T-helper 22 cell (primary cell): ENCODE data around the gene TRAF4.

Source experiments
- DNase-seq: peaks from one replicate; pipeline ENCODE4 v3.0.0-alpha.2; 2020; ENCODE audit warnings: low read depth

Gene TRAF4, protein sequence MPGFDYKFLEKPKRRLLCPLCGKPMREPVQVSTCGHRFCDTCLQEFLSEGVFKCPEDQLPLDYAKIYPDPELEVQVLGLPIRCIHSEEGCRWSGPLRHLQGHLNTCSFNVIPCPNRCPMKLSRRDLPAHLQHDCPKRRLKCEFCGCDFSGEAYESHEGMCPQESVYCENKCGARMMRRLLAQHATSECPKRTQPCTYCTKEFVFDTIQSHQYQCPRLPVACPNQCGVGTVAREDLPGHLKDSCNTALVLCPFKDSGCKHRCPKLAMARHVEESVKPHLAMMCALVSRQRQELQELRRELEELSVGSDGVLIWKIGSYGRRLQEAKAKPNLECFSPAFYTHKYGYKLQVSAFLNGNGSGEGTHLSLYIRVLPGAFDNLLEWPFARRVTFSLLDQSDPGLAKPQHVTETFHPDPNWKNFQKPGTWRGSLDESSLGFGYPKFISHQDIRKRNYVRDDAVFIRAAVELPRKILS

DNA sequence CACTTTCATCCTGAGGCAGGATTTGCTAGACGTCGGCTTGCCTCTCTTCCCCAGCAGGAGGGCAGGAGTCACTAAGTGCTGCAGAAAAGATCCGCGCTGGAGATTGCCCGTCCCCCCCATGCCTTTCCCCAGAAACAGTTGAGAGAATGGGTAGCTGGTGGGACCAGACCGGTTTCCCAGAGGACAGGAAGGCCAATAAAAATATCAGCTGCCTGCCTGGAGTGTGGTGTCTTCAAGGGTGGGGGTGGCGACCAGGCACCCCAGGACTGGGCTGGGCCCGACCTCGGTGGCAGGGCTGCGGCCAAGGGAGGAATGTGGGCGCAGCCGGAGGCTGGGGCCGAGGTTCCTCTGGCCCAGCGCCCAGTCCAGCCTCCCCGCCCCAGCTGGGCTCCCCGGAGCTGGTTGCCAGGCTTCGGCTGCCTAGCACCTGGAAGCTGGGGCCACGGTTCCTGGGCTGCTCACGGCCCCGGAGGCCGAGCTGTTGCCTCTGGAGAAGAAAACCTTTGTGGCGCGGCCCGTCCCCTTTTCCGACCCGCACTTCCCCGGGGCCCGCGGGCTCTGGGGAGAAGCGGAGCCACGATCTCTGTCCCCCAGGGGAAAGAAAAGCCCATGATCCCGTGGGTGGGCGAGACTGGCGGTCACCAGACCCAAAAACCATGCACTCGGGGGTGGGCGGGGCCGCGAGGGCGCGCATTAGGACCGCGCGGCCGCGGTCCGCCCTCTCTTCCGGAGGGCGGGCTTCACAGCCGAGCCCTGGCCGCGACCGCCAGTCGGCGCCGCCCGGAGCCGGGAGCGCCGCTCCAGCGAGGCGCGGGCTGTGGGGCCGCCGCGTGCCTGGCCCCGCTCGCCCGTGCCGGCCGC lies at the start of gene TRAF4:
TRAF4 (plus strand) TSS at position 769 of the 861 bp plus-strand sequence. CDS start 102 bp downstream, outside the sequence.
- DNase-seq, result peak; percentile 57

DNA sequence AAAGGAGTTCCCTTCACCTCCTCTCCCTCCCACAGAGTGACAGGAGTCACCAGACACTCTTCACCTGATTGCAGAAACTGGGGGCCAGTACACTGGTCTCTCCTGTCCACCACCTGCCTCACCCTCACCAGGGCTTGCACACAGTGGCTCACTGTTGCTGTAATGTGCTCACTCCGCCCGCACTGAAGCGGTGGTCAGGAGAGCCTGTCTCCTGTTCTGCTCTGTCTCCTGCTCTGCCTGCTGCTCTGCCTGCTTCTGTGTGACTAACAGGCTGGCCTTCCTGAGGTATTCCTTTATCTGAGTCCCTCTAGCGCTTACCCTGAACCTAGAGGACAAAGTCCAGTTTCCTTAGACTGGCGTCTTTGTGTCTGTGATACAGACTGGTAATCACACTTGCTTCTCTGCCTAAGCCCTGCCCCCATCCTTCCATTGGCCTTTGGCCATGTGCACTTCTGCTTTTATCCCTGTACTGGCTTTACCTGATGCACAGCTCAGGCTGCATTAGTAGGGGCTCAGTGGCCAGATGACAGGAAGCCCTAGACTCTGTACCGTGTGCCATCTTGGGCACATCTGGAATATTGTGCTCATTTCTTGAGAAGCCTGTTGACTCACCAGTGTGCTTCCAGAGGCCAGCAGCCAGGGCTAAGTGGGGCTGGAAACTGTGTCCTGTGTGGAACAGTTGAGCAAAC lies 45.4 kb upstream of the TRAF4 start:
- DNase-seq, result no peak

DNA sequence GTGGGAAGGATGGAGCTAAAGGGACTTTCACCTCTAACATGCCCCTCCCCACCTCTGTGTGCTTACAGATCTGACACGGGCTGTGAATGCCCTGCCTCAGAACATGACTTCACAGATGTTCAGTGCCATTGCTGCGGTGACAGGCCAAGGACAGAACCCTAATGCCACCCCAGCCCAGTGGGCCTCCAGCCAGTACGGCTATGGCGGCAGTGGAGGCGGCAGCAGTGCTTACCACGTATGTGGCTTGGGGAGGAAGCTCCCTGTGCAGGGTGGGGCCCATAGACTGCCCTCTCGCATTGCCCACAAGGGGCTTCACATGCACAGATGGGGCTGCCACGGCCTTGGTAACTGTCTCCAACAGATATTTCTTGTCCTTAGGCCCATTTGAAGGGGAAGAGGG lies 43.5 kb upstream of the TRAF4 start:
- no peak for DNase-seq

DNA sequence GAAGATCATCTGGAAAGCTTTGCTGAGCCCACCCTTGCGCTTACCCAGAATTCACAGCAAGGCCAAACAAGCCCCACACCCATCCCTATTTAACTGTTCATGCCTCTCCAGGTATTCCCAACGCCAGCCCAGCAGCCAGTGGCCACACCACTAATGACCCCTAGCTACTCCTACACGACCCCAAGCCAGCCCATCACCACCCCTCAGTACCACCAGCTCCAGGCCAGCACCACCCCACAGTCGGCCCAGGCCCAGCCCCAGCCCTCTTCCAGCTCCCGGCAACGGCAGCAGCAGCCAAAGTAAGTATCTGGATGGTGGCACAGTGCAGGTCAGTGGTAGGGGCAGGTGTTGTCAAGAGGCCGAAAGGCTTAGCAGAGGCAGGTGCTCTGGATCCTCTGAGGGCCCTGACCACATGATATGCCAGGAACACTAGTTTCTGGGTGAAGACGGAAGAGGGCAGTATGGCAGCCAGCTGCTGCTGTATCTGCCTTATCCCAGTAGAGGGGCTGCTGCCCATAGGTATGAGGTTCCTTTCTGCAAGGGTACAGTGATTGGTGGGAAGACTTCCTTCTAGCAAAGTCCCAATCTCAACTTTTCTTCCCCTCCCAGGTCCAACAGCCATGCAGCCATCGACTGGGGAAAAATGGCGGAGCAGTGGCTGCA lies 42.9 kb upstream of the TRAF4 start:
- no peak for DNase-seq

DNA sequence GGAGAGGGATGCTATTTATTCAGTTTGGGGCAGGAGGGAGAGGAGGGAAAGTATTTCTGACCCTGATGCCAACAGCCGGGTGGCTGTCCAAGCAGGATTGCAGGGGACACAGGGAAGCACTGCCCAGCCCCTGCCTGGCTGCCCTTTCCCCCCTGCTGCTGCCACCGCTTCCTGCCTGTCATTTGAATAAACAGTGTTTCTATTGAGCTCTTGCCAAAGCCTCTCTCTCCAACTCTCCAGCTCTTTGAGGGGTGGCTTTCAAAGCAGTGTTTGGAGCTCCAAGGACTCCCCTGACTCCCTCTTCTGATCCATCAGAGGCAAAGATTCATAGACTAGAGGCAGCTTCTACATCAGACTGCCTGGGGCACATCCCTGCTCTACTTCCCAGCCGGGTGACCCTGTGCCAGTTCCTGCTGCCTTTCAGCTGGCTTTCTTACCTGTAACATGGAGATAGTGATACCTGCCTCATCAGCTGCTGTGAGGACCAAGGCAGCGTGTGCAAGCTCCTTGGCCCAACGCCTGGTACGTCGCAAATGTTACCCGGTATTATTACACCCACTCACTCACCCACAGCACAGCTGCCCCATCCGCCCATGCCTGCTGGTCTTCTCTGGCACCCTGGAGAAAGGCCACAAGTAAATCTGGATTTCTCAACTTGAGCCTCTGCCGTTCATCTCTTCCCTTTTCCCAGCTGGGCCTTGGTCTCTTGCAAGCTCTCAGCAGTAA lies 41.6 kb upstream of the TRAF4 start:
- DNase-seq, result no peak

DNA sequence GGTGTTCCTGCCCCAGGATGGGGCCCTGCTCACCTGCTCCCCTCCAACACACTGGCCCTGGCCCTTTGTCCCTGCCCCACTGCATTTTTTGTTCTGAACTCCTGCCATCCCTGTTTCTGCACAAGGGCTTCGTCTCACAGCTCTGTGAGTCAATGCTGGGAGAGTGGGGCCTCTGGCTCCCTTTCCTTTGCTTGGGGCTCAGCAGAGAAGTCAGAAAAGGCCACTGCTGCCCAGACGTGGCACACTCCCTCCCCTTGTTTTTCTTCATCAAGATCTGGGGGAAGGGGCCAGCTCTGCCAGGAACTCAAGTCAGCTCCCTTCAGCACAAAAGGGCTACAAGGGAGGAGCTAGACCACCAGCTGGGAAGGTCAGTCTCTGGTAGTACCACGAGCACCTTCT lies 41.1 kb upstream of the TRAF4 start:
- no peak for DNase-seq

DNA sequence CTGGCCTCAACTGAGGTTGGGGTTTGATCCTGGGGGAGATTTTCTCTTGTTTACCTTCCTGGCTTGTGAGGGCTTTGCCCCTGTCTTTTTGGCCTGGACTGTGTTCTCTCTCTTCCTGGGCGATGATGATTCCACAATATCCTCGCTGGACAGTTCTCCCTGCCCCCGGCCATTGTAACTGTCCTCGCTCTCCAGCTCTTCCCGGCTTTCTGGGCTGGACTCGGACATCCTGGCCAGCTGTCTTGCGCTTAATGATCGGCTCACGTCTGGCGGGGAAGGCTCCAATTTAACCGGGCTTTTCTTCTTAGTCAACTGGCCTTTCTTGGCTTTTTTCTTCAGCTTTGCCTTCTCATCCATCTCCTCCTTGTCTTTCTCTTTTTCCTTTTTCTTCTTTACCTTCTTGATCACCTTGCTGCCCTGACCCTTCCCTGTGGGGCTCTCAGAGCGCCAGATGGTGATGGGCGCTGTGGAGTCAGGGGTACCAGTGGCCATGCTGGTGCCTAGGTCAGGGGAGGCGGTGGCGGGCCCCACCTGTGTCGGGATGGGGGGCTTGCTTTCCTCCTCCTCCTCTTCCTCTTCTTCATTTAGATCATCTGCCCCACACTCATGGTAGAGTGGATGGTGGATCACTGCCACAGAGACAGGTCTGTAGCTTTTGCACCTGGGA lies 40.1 kb upstream of the TRAF4 start:
- no peak for DNase-seq

DNA sequence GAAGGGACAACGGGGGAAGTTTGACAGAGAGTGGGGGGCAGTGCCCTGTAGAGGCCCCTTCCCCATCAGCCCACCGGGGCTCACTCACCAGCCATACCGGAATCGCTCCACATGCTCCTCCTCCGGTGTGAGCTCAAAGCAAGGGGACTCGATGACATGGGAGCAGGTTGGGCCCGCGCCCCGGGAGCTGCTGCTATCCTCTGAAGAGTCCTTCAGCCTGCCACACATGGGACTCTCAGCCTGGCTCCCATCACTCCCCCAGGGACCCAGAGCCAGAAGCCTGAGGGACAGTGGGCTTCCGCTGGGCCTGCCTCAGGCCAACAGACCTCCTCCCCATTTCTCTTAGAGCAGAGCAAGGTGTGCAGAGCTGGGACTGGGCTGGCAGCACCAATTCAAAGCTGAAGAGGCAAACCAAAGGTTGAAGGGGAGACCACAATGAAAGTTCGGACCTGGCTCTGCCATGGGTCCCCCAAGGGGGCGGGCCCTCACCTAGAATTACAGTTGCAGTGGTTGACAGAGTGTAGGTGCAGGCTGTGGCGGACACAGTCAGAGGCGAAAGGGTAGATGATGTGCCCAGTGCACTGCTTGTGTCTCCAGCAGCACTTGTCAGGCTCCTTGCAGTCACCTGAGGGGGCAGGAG lies 39.5 kb upstream of the TRAF4 start:
- DNase-seq, result no peak

DNA sequence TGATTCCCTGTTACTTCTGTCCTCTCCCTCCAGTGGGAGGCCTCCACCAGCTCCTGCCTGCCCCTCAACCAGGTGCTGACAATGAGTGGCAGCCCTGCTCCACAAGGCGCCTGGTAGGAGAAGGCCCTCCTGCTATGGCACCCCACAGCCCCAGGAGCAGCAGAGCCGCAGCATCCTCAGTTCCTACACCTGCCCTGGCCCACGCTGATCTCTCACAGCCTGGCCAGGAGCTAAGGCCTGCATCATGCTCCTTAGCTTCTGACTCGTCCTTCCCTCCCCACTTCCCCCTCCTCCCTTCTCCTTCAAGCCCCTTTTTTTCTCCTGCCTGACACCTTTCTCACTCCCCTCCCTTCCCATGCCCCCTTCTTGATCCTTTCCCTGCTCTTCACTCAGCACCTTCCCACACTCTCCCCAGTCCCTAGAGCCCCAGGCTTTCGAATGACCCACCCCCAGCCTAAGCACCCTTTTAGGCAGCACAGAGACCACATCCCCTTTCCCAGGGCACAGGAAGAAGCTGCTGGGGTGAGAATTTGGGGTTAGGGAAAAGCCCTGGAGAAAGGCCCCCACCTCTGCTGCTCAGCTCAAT lies 38.6 kb upstream of the TRAF4 start:
- DNase-seq, result no peak

DNA sequence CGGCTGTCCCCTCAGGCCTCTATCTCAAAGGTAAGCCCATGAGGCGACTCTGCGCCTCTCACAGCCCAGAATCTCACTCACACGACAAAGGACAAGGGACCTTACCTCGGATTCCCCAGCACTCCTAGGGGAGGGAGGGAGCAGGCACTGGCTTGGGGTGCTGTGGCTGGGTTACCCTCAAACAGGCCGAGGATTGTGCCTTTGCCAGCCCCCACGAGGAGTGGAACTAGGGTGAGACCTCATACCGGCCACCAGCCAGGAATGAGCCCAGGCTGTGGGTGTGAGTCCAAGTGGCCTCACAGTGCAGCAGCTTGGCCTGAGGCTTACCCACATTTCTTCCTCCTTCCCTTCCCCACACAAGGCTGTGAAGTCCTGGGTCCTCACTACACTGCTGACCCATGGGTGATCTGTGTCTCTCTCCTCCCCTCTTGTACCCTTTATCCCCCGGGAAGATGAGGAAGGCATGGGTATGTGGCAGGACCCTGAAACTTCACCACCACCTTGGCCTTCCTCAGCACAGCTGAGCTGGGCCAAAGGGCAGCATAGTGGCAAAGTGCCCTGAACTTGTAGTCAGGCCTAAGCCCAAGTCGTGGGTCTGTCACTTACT lies 38.0 kb upstream of the TRAF4 start:
- DNase-seq, result no peak

DNA sequence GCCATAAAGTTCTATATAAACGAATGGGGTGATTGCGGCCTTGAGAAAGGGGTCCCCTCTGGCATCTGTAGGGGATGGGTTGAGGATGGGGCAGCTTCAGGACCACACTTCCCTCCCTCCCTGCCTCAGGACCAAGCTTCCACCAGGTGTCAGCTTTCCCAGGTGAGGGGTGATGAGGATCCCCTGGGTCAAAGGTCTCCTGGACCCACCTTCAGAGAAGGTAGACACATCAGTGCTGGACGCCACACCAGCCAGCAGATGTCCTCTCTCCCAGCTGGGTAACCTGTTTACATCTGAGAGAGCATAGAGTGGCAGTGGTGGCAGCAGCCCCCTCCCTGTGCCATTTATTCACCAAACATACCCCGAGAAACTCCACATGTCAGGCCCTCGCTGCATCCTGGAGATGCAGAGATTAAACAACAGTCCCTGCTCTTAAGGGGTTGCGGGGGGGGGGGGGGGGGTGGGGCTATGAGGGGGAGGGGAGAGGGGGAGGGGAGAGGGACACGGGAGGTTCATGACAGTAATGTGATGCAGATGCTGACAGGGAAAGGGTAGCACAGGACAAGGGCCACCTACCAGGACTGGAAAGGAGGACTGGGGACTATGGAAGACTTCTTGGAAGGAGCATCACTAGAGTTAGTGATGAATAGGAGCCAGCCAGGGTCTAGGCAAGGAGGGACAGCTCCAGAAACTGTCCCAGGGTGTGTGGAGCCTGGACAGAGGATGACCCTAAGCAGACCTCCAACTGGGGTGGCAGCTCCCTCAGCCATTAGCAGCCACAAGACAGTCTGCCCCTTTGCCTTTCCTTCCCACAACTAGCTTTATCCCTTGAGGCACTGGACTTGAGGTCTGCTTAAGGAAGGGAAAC lies 37.1 kb upstream of the TRAF4 start:
- DNase-seq, result no peak

DNA sequence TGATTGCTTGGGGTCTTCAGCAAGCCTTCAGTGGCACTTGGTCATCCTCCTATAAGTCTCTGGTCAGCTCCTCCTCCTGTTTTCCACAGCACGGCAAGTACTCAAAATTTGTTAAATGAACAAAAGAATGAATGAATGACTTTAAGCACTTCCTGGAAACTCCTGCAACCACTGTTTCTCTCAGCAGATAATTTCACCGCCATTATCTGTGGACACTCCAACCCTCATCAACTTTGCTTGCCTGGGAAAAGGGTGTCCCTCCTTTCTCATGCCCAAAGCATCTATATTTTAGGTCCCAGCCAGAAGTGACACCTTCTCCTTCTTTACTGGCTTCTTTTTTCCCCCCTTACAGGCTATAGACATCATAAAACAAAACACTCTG lies 36.5 kb upstream of the TRAF4 start:
- no peak for DNase-seq

DNA sequence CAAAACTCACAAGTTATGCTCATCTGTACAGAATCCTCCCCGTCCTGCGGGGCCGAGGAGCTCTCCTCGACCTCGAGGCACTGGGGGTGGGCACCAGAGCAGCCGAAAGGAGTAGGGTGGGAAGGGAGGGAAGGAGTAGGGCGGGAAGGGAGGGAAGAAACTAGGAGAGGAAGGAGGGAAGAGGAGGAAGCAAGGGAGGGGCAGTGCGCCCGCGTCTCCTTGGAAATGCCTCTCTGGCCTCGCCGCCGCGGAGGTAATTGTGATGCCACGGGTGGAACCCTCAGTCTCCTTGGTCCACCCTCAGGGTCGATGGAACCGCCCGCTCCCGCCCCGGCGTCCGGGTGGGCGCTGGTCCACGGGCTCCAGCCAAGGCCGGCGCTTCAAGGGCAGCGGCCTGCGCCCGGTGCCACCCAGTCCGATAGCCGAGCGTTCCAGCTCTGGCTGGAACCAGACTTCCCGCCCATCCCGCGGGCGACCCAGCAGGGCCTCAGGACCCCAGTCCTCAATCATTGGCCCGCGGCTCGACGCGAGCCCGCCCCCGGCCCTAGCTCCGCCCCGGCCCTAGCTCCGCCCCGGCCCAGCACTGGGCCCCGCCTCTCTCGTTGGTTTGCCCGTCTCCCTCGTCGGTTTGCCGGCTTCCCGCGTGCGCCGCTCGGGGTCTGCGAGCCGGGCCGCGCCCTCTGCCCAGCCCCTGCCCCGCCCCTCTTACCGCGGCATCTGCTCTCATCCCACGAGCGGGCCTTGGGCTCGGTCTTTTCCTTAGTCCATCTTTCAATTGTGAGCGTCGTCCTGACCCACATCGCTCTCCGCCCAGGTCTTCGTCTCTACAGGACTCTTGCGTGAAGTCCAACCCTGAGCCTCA lies 32.7 kb upstream of the TRAF4 start:
- peak; percentile 83 for DNase-seq

DNA sequence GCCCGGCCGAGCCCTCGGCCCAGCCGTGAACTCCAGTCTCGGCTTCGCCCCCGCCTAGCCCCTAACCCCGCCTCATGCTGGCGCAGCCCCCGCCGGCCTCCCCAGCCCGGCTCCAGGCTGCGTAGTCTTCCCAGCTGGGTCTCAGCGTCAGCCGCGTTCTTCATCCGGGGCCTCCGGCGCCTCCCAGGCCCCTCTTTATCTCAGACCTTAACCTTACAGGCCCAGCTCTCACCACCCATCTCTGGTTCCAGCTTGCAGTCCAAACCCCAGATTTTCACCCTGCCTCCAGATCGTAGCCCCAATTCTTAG lies 32.1 kb upstream of the TRAF4 start, which contains the start of gene PROCA1:
PROCA1 (minus strand) TSS at position 166 of the 309 bp plus-strand sequence. CDS start 228 bp downstream, outside the sequence.
- DNase-seq, result peak; percentile 27

DNA sequence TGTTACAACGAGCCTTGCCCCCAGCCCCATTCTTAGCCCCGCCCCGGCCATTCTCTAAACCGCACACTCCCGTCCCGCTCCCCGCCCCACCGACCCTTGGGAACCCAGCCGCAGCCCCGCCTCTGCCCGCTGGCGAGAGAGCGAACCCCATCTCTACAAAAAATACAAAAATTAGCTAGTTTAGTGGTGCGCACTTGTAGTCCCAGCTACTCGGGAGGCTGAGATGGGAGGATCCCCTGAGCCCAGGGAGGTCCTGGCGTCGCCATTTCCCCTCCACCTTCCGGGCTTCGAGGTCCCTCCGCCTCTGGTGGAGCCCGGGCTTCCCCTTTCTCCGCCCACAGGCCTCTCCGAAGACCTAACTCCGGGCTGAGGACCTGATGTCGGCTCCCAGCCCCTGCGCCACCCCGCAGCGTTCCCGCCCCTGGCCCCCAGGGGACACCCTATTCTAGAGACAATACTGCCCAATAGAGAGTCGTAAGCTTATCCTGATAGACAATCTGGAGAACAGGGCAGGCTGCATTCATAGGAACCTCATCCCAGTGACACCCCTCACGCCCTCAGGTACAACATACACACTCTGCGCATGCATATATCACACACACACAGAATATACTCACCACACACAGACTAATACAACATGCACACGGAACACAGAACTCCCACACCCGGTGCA lies 31.6 kb upstream of the TRAF4 start:
- DNase-seq, result peak; percentile 53

DNA sequence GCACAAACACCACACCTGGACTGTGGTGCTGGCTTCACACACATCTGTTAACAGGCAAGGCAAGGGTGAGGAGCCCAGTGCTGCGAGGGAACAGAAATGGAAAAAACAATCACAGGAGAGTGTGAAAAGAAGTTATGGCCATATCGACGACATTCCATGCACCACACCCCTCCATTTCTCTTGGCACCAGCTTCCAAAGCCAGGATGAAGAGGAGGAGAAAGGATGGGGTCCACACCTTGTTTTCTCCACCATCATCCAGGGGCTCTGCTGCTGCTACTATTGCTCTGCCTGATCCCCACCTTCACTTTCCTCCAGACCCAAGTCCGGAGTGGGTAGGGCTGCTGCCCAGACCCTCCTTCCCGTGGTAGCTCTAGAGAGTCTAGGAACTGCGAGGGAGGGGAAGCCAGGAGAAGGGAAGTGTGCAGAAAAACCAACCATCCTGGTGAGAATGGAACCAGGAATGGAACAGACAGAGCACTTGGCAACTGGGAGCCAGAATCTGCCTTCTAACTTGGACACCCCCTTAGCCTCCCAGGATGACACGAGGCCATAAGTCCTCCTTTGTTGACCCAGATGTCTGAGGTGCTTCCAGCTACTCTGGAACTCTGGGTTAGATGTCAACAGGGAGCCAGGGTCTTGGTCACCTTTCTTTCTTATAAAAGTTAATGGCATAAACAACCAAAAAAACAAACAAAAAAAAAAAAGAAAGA lies 31.0 kb upstream of the TRAF4 start:
- no peak for DNase-seq
